HG03442 (cell line): ENCODE results near the gene ACTL8.

Experiments
- ATAC-seq: cut with Tn5 transposase; IDR thresholded peaks from one replicate; pipeline ENCODE4 v1.9.1; 2021; ENCODE audit warnings: mild to moderate bottlenecking, moderate library complexity; ENCODE audit not compliant: unreplicated experiment

Gene ACTL8

GRCh38 chr1:17768651-17769241 lies 13.6 kb downstream of the ACTL8 start:
- no peak for ATAC-seq

GRCh38 chr1:17770983-17771382 lies 15.8 kb downstream of the ACTL8 start:
- no peak for ATAC-seq

GRCh38 chr1:17772615-17773212 lies 17.6 kb downstream of the ACTL8 start:
- no peak for ATAC-seq

GRCh38 chr1:17773591-17774326 lies 18.6 kb downstream of the ACTL8 start:
- no peak for ATAC-seq

- ATAC-seq, result no peak
Measured at GRCh38 chr1:17774452-17774851, 19.3 kb downstream of the ACTL8 start.

GRCh38 chr1:17775796-17776195 lies 20.7 kb downstream of the ACTL8 start:
- no peak for ATAC-seq

GRCh38 chr1:17776426-17776825 lies 21.3 kb downstream of the ACTL8 start:
- no peak for ATAC-seq

GRCh38 chr1:17777330-17777729 lies 22.2 kb downstream of the ACTL8 start:
- ATAC-seq, result no peak

GRCh38 chr1:17777818-17778217 lies 22.7 kb downstream of the ACTL8 start:
- ATAC-seq, result no peak

- ATAC-seq, result no peak
Measured at GRCh38 chr1:17780916-17781315, 25.8 kb downstream of the ACTL8 start.

- ATAC-seq, result no peak
Measured at GRCh38 chr1:17789926-17790325, 34.8 kb downstream of the ACTL8 start.

GRCh38 chr1:17790383-17791054 lies 35.4 kb downstream of the ACTL8 start:
- no peak for ATAC-seq

GRCh38 chr1:17791055-17791390 lies 35.9 kb downstream of the ACTL8 start:
- ATAC-seq, result no peak

- ATAC-seq, result no peak
Measured at GRCh38 chr1:17791480-17791879, 36.3 kb downstream of the ACTL8 start.

- no peak for ATAC-seq
Measured at GRCh38 chr1:17792421-17792820, 37.3 kb downstream of the ACTL8 start.

- ATAC-seq, result no peak
Measured at GRCh38 chr1:17795081-17795809, 40.1 kb downstream of the ACTL8 start.

- ATAC-seq, result no peak
Measured at GRCh38 chr1:17795836-17796645, 40.9 kb downstream of the ACTL8 start.

- ATAC-seq, result no peak
Measured at GRCh38 chr1:17797478-17797877, 42.3 kb downstream of the ACTL8 start.

GRCh38 chr1:17798011-17798410 lies 42.9 kb downstream of the ACTL8 start:
- ATAC-seq, result no peak

GRCh38 chr1:17798799-17799382 lies 43.8 kb downstream of the ACTL8 start:
- ATAC-seq, result no peak
